Progenitor cell of endocrine pancreas (in vitro differentiated cells): ENCODE results near the gene IFNE. TPM values are rescaled to one million over a fixed set of nuclear protein-coding genes. Genes with fewer than 3 reads are reported as not detected.

Experiments
- DNase-seq: peaks from one replicate; pipeline ENCODE4 v3.0.0; 2021; ENCODE audit warnings: low spot score; ENCODE audit not compliant: unreplicated experiment
- H3K27ac Mint-ChIP-seq: 2 replicates; pipeline ENCODE4 v1.8.0; 2021; ENCODE audit warnings: mild to moderate bottlenecking, moderate library complexity, mixed read lengths
- H3K27me3 Mint-ChIP-seq: 2 replicates; pipeline ENCODE4 v1.8.0; 2021; ENCODE audit warnings: mixed read lengths
- H3K36me3 Mint-ChIP-seq: 2 replicates; pipeline ENCODE4 v1.8.0; 2022; ENCODE audit warnings: mixed read lengths; ENCODE audit not compliant: insufficient read depth
- H3K4me1 Mint-ChIP-seq: 2 replicates; pipeline ENCODE4 v1.8.0; 2021; ENCODE audit warnings: low read depth, mixed read lengths
- H3K4me3 Mint-ChIP-seq: 2 replicates; pipeline ENCODE4 v1.8.0; 2021; ENCODE audit warnings: low read depth, mild to moderate bottlenecking, moderate library complexity, mixed read lengths
- H3K9me3 Mint-ChIP-seq: 2 replicates; pipeline ENCODE4 v1.8.0; 2021; ENCODE audit warnings: low read depth, mixed read lengths
- CTCF ChIP-seq: fragments of 200-600 bp; sonication (generic); IDR thresholded peaks from one replicate; pipeline ENCODE4 v1.5.0; 2021; ENCODE audit warnings: antibody characterized with exemption, mild to moderate bottlenecking; ENCODE audit not compliant: unreplicated experiment
- total RNA-seq: library from RNA; stranded (reverse); gene quantifications from 2 replicates; pipeline ENCODE4 v1.2.1, GENCODE V29; 2021

IFNE gene
- total RNA-seq, 1 donor from 2014 or later, result 2.5 TPM

GRCh38 chr9:21516796-21517195 lies 34.7 kb upstream of the IFNE start:
- Mint-ChIP-seq H3K36me3 (peaks cover 17% of the 10 kb centered on the region), H3K27me3 (no peaks in the 10 kb centered on the region), H3K4me3 (no peak overlapping the region), H3K9me3 (peaks cover 15% of the 10 kb centered on the region), H3K4me1 (peaks cover 9% of the 10 kb centered on the region), H3K27ac (peak overlapping the region; percentile 50)
- TF ChIP-seq CTCF, result no peak
- no peak for DNase-seq

- H3K27ac Mint-ChIP-seq, result no peak overlapping the region
- no peak for DNase-seq
- peaks cover 13% of the 10 kb centered on the region for H3K4me1 Mint-ChIP-seq
- no peak for TF ChIP-seq CTCF
- no peaks in the 10 kb centered on the region for H3K27me3 Mint-ChIP-seq
- no peak overlapping the region for H3K4me3 Mint-ChIP-seq
- peaks cover 6% of the 10 kb centered on the region for H3K36me3 Mint-ChIP-seq
- H3K9me3 Mint-ChIP-seq, result no peaks in the 10 kb centered on the region
Observed at GRCh38 chr9:21513431-21513830, 31.3 kb upstream of the IFNE start.

GRCh38 chr9:21510806-21511205 lies 28.7 kb upstream of the IFNE start:
- Mint-ChIP-seq H3K27me3 (no peaks in the 10 kb centered on the region), H3K36me3 (peaks cover 4% of the 10 kb centered on the region), H3K4me3 (no peak overlapping the region), H3K4me1 (peaks cover 22% of the 10 kb centered on the region), H3K27ac (no peak overlapping the region), H3K9me3 (no peaks in the 10 kb centered on the region)
- no peak for TF ChIP-seq CTCF
- no peak for DNase-seq

GRCh38 chr9:21507483-21507790 lies 25.3 kb upstream of the IFNE start:
- H3K27me3 Mint-ChIP-seq, result no peaks in the 10 kb centered on the region
- peak overlapping the region; percentile 35 for H3K27ac Mint-ChIP-seq
- H3K9me3 Mint-ChIP-seq, result no peaks in the 10 kb centered on the region
- no peak overlapping the region for H3K4me3 Mint-ChIP-seq
- no peak for DNase-seq
- peaks cover 4% of the 10 kb centered on the region for H3K36me3 Mint-ChIP-seq
- no peak for TF ChIP-seq CTCF
- peaks cover 30% of the 10 kb centered on the region for H3K4me1 Mint-ChIP-seq

GRCh38 chr9:21506626-21507482 lies 24.7 kb upstream of the IFNE start:
- H3K4me3 Mint-ChIP-seq, result no peak overlapping the region
- no peak for TF ChIP-seq CTCF
- H3K27me3 Mint-ChIP-seq, result no peaks in the 10 kb centered on the region
- H3K36me3 Mint-ChIP-seq, result peaks cover 4% of the 10 kb centered on the region
- no peak for DNase-seq
- H3K27ac Mint-ChIP-seq, result peak overlapping the region; percentile 67
- H3K4me1 Mint-ChIP-seq, result peaks cover 32% of the 10 kb centered on the region
- no peaks in the 10 kb centered on the region for H3K9me3 Mint-ChIP-seq
